GM21737 (cell line): ENCODE data around the gene ZNF101.
A peak's percentile ranks its signal among the peaks of the same experiment; 100 is the strongest.

Source experiments
- ATAC-seq: cut with Tn5 transposase; IDR thresholded peaks from one replicate; pipeline ENCODE4 v1.9.1; 2021; ENCODE audit warnings: mild to moderate bottlenecking, moderate library complexity; ENCODE audit not compliant: unreplicated experiment

The ZNF101 gene

GRCh38 chr19:19637523-19638251 lies 31.0 kb upstream of the ZNF101 start:
- ATAC-seq = no peak

- no peak for ATAC-seq
Observed at GRCh38 chr19:19642506-19643157, 26.0 kb upstream of the ZNF101 start.

GRCh38 chr19:19643158-19644053 lies 25.2 kb upstream of the ZNF101 start, which contains the start of gene GMIP:
TSS of gene GMIP (minus strand) at chr19:19643657. CDS start at chr19:19643529, 128 bp downstream.
- ATAC-seq = peak; percentile 66

GRCh38 chr19:19644054-19644388 lies 24.6 kb upstream of the ZNF101 start:
- no peak for ATAC-seq

- ATAC-seq = no peak
Observed at GRCh38 chr19:19645233-19645870, 23.3 kb upstream of the ZNF101 start.

GRCh38 chr19:19647037-19647835 lies 21.4 kb upstream of the ZNF101 start:
- no peak for ATAC-seq

GRCh38 chr19:19649155-19649554 lies 19.5 kb upstream of the ZNF101 start:
- no peak for ATAC-seq

GRCh38 chr19:19649580-19649995 lies 19.1 kb upstream of the ZNF101 start:
- no peak for ATAC-seq

GRCh38 chr19:19650331-19650730 lies 18.3 kb upstream of the ZNF101 start:
- no peak for ATAC-seq

GRCh38 chr19:19651076-19651475 lies 17.6 kb upstream of the ZNF101 start:
- ATAC-seq = no peak

GRCh38 chr19:19652482-19653295 lies 15.9 kb upstream of the ZNF101 start:
- no peak for ATAC-seq

GRCh38 chr19:19653597-19654147 lies 15.0 kb upstream of the ZNF101 start:
- ATAC-seq = no peak

- ATAC-seq = no peak
Observed at GRCh38 chr19:19654441-19654840, 14.2 kb upstream of the ZNF101 start.

GRCh38 chr19:19655051-19655594 lies 13.5 kb upstream of the ZNF101 start:
- no peak for ATAC-seq

GRCh38 chr19:19655641-19656343 lies 12.8 kb upstream of the ZNF101 start:
- ATAC-seq = no peak

- ATAC-seq = no peak
Observed at GRCh38 chr19:19656451-19657396, 11.9 kb upstream of the ZNF101 start.

GRCh38 chr19:19657397-19657783 lies 11.2 kb upstream of the ZNF101 start:
- ATAC-seq = no peak
